Activated T-cell treated with anti-CD3 and anti-CD28 coated beads, Interleukin-2, amount 50 U/mL, for 24 hours (primary cell): ENCODE measurements around the gene SPAG8.
A peak's percentile ranks its signal among the peaks of the same experiment; 100 is the strongest.

Experiments used
- DNase-seq: peaks from one replicate; pipeline ENCODE4 v3.0.0-alpha.2; 2020
- H3K27ac Mint-ChIP-seq: 2 replicates; pipeline ENCODE4 v1.8.0; 2020; ENCODE audit warnings: mild to moderate bottlenecking, mixed read lengths
- H3K27me3 Mint-ChIP-seq: 2 replicates; pipeline ENCODE4 v1.8.0; 2020; ENCODE audit warnings: mixed read lengths
- H3K36me3 Mint-ChIP-seq: 2 replicates; pipeline ENCODE4 v1.8.0; 2020; ENCODE audit warnings: low read depth, mixed read lengths
- H3K4me1 Mint-ChIP-seq: 2 replicates; pipeline ENCODE4 v1.8.0; 2020; ENCODE audit warnings: low read depth, mixed read lengths
- H3K4me3 Mint-ChIP-seq: 2 replicates; pipeline ENCODE4 v1.8.0; 2020; ENCODE audit warnings: mild to moderate bottlenecking, moderate library complexity, mixed read lengths
- H3K9me3 Mint-ChIP-seq: 2 replicates; pipeline ENCODE4 v1.8.0; 2020; ENCODE audit warnings: mixed read lengths

SPAG8 gene

GRCh38 chr9:35844628-35845270 lies 32.7 kb upstream of the SPAG8 start:
- no peaks in the 10 kb centered on the region for H3K36me3 Mint-ChIP-seq
- no peaks in the 10 kb centered on the region for H3K27me3 Mint-ChIP-seq
- H3K4me3 Mint-ChIP-seq = no peak overlapping the region
- H3K9me3 Mint-ChIP-seq = no peaks in the 10 kb centered on the region
- peaks cover 40% of the 10 kb centered on the region for H3K4me1 Mint-ChIP-seq
- no peak for DNase-seq
- no peak overlapping the region for H3K27ac Mint-ChIP-seq

GRCh38 chr9:35842795-35843194 lies 30.7 kb upstream of the SPAG8 start:
- Mint-ChIP-seq H3K27me3 (no peaks in the 10 kb centered on the region), H3K4me1 (peaks cover 34% of the 10 kb centered on the region), H3K36me3 (no peaks in the 10 kb centered on the region), H3K4me3 (no peak overlapping the region), H3K27ac (no peak overlapping the region), H3K9me3 (no peaks in the 10 kb centered on the region)
- no peak for DNase-seq

- Mint-ChIP-seq H3K27me3 (no peaks in the 10 kb centered on the region), H3K4me3 (no peak overlapping the region), H3K27ac (no peak overlapping the region), H3K4me1 (peaks cover 28% of the 10 kb centered on the region), H3K9me3 (no peaks in the 10 kb centered on the region), H3K36me3 (no peaks in the 10 kb centered on the region)
- no peak for DNase-seq
Measured at GRCh38 chr9:35842020-35842745, 30.1 kb upstream of the SPAG8 start.

GRCh38 chr9:35841645-35841900 lies 29.5 kb upstream of the SPAG8 start:
- Mint-ChIP-seq H3K36me3 (no peaks in the 10 kb centered on the region), H3K4me3 (no peak overlapping the region), H3K27ac (no peak overlapping the region), H3K4me1 (peaks cover 22% of the 10 kb centered on the region), H3K27me3 (no peaks in the 10 kb centered on the region), H3K9me3 (no peaks in the 10 kb centered on the region)
- no peak for DNase-seq

GRCh38 chr9:35840881-35841644 lies 29.0 kb upstream of the SPAG8 start:
- Mint-ChIP-seq H3K27me3 (no peaks in the 10 kb centered on the region), H3K4me3 (no peak overlapping the region), H3K9me3 (no peaks in the 10 kb centered on the region), H3K36me3 (no peaks in the 10 kb centered on the region), H3K4me1 (peaks cover 21% of the 10 kb centered on the region), H3K27ac (no peak overlapping the region)
- no peak for DNase-seq

- Mint-ChIP-seq H3K4me1 (peaks cover 10% of the 10 kb centered on the region), H3K4me3 (no peak overlapping the region), H3K36me3 (no peaks in the 10 kb centered on the region), H3K27me3 (no peaks in the 10 kb centered on the region), H3K9me3 (no peaks in the 10 kb centered on the region), H3K27ac (no peak overlapping the region)
- DNase-seq = no peak
Measured at GRCh38 chr9:35839926-35840325, 27.9 kb upstream of the SPAG8 start.

- H3K4me3 Mint-ChIP-seq = no peak overlapping the region
- H3K4me1 Mint-ChIP-seq = peaks cover 2% of the 10 kb centered on the region
- H3K36me3 Mint-ChIP-seq = no peaks in the 10 kb centered on the region
- no peak overlapping the region for H3K27ac Mint-ChIP-seq
- DNase-seq = no peak
- H3K27me3 Mint-ChIP-seq = no peaks in the 10 kb centered on the region
- no peaks in the 10 kb centered on the region for H3K9me3 Mint-ChIP-seq
Measured at GRCh38 chr9:35836595-35836994, 24.5 kb upstream of the SPAG8 start.

GRCh38 chr9:35835766-35836165 lies 23.7 kb upstream of the SPAG8 start:
- H3K4me1 Mint-ChIP-seq = peaks cover 4% of the 10 kb centered on the region
- H3K27me3 Mint-ChIP-seq = no peaks in the 10 kb centered on the region
- no peak for DNase-seq
- no peaks in the 10 kb centered on the region for H3K9me3 Mint-ChIP-seq
- H3K27ac Mint-ChIP-seq = no peak overlapping the region
- no peak overlapping the region for H3K4me3 Mint-ChIP-seq
- no peaks in the 10 kb centered on the region for H3K36me3 Mint-ChIP-seq

- Mint-ChIP-seq H3K9me3 (no peaks in the 10 kb centered on the region), H3K36me3 (no peaks in the 10 kb centered on the region), H3K27ac (no peak overlapping the region), H3K27me3 (no peaks in the 10 kb centered on the region), H3K4me1 (peaks cover 4% of the 10 kb centered on the region), H3K4me3 (no peak overlapping the region)
- DNase-seq = no peak
Measured at GRCh38 chr9:35835216-35835632, 23.2 kb upstream of the SPAG8 start.

GRCh38 chr9:35834260-35835215 lies 22.5 kb upstream of the SPAG8 start:
- peaks cover 9% of the 10 kb centered on the region for H3K4me1 Mint-ChIP-seq
- no peaks in the 10 kb centered on the region for H3K9me3 Mint-ChIP-seq
- H3K27ac Mint-ChIP-seq = no peak overlapping the region

GRCh38 chr9:35832814-35833213 lies 20.8 kb upstream of the SPAG8 start:
- H3K27me3 Mint-ChIP-seq = no peaks in the 10 kb centered on the region
- peaks cover 3% of the 10 kb centered on the region for H3K36me3 Mint-ChIP-seq

More at GRCh38 chr9:35834260-35835215, 22.5 kb upstream of the SPAG8 start:
- Mint-ChIP-seq H3K36me3 (no peaks in the 10 kb centered on the region), H3K4me3 (no peak overlapping the region), H3K27me3 (no peaks in the 10 kb centered on the region)
- DNase-seq = no peak

GRCh38 chr9:35831040-35831439 lies 19.0 kb upstream of the SPAG8 start:
- no peak for DNase-seq
- no peak overlapping the region for H3K4me3 Mint-ChIP-seq
- H3K27me3 Mint-ChIP-seq = no peaks in the 10 kb centered on the region
- H3K36me3 Mint-ChIP-seq = peaks cover 3% of the 10 kb centered on the region
- no peaks in the 10 kb centered on the region for H3K9me3 Mint-ChIP-seq
- H3K27ac Mint-ChIP-seq = no peak overlapping the region
- H3K4me1 Mint-ChIP-seq = peaks cover 21% of the 10 kb centered on the region

More at GRCh38 chr9:35832814-35833213, 20.8 kb upstream of the SPAG8 start:
- Mint-ChIP-seq H3K9me3 (no peaks in the 10 kb centered on the region), H3K4me3 (no peak overlapping the region), H3K4me1 (peaks cover 18% of the 10 kb centered on the region), H3K27ac (no peak overlapping the region)
- DNase-seq = no peak

GRCh38 chr9:35829764-35830096 lies 17.7 kb upstream of the SPAG8 start:
- Mint-ChIP-seq H3K27ac (peak overlapping the region; percentile 62), H3K27me3 (no peaks in the 10 kb centered on the region), H3K9me3 (no peaks in the 10 kb centered on the region), H3K36me3 (peaks cover 3% of the 10 kb centered on the region), H3K4me3 (peak overlapping the region; percentile 75), H3K4me1 (peaks cover 22% of the 10 kb centered on the region)
- no peak for DNase-seq

- Mint-ChIP-seq H3K27me3 (no peaks in the 10 kb centered on the region), H3K4me1 (peaks cover 20% of the 10 kb centered on the region), H3K27ac (peak within 1 kb of the TSS; percentile 89), H3K9me3 (no peaks in the 10 kb centered on the region), H3K4me3 (peak within 1 kb of the TSS; percentile 87), H3K36me3 (peaks cover 3% of the 10 kb centered on the region)
- DNase-seq = peak; percentile 94
Measured at GRCh38 chr9:35829084-35829763, 17.2 kb upstream of the SPAG8 start, which contains the start of gene TMEM8B. TMEM8B (plus strand) TSS chr9:35829228; CDS start chr9:35829448, 220 bp downstream.
